ENCODE data around the gene ZNF768. TPM values are rescaled to one million over a fixed set of nuclear protein-coding genes. Genes with fewer than 3 reads are reported as not detected.

ZNF768 gene
- total and polyA plus RNA-seq, 2 of the 13 experiments (the other 11 are each of a cell fraction or from before 2014, with no cell fraction given) = 26.7 to 34.4 TPM

DNA sequence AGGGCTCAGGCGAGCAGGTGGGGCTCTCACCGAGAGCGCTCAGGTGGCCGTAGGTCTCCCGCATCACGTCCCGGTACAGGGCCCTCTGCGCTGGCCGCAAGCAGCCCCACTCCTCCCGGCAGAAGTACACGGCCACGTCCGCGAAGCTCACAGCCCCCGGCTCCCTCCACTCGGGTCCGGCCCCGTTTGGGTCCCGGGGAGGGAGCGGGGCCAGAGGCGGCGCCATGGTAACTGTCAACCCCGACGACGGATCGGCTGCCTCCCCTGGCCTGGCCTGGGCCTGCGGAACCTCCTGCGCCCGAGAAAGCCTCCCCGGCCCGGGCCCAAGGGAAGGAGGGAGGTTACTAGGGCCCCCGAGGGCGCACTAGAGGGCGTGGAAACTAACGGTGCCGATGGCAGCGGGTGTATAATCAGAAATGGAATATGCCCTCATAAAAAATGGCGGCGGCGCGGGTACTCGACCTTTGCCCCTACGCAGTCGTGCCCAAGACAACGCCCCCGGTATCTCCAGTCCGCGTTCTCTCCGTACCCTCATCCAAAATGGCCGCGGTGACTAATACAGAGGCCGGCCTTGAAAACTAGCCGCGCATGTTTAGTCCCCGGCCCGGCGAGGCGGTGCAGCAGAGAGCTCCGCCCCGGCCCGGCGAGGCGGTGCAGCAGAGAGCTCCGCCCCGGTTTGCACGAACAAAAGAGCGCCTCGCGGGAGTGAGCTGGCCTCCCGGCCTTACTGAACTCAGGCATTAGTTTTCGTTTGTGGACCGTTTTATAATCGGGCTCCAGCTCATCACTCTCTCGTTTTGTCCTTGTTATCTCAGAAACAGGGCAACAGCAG is 31.8 kb upstream of the ZNF768 start, which contains the start of gene ZNF764 (continued):
- TF ChIP-seq, protein P1, sequence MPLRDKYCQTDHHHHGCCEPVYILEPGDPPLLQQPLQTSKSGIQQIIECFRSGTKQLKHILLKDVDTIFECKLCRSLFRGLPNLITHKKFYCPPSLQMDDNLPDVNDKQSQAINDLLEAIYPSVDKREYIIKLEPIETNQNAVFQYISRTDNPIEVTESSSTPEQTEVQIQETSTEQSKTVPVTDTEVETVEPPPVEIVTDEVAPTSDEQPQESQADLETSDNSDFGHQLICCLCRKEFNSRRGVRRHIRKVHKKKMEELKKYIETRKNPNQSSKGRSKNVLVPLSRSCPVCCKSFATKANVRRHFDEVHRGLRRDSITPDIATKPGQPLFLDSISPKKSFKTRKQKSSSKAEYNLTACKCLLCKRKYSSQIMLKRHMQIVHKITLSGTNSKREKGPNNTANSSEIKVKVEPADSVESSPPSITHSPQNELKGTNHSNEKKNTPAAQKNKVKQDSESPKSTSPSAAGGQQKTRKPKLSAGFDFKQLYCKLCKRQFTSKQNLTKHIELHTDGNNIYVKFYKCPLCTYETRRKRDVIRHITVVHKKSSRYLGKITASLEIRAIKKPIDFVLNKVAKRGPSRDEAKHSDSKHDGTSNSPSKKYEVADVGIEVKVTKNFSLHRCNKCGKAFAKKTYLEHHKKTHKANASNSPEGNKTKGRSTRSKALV (CRISPR knock-in tag; IDR thresholded peaks at IDR 0.05) = peak; percentile 33; the same call in 1 of the 2 replicates
- no peak for TF ChIP-seq ZNF75D (CRISPR knock-in tag; IDR thresholded peaks at IDR 0.05; ENCODE audit: borderline replicate concordance)
- TF ChIP-seq NFKB2 (CRISPR knock-in tag; IDR thresholded peaks at IDR 0.05; ENCODE audit: borderline replicate concordance) = peak; percentile 87; the same call in 1 of the 2 replicates
- TF ChIP-seq, protein P2, sequence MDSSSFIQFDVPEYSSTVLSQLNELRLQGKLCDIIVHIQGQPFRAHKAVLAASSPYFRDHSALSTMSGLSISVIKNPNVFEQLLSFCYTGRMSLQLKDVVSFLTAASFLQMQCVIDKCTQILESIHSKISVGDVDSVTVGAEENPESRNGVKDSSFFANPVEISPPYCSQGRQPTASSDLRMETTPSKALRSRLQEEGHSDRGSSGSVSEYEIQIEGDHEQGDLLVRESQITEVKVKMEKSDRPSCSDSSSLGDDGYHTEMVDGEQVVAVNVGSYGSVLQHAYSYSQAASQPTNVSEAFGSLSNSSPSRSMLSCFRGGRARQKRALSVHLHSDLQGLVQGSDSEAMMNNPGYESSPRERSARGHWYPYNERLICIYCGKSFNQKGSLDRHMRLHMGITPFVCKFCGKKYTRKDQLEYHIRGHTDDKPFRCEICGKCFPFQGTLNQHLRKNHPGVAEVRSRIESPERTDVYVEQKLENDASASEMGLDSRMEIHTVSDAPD (CRISPR knock-in tag; IDR thresholded peaks at IDR 0.05) = peak; percentile 87; the same call in 1 of the 2 replicates
- TF ChIP-seq, protein P3, sequence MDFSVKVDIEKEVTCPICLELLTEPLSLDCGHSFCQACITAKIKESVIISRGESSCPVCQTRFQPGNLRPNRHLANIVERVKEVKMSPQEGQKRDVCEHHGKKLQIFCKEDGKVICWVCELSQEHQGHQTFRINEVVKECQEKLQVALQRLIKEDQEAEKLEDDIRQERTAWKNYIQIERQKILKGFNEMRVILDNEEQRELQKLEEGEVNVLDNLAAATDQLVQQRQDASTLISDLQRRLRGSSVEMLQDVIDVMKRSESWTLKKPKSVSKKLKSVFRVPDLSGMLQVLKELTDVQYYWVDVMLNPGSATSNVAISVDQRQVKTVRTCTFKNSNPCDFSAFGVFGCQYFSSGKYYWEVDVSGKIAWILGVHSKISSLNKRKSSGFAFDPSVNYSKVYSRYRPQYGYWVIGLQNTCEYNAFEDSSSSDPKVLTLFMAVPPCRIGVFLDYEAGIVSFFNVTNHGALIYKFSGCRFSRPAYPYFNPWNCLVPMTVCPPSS (IDR thresholded peaks at IDR 0.05) = no peak
- no peak; the same call in 1 of the 2 replicates for TF ChIP-seq ZBTB33 (CRISPR knock-in tag; IDR thresholded peaks at IDR 0.05)
- peak; percentile 76 for TF ChIP-seq WIZ (CRISPR knock-in tag; IDR thresholded peaks at IDR 0.05)
- TF ChIP-seq TAF1 (CRISPR knock-in tag; IDR thresholded peaks at IDR 0.05) = peak; percentile 83
- TF ChIP-seq EZH2 (conservative IDR thresholded peaks at IDR 0.05; ENCODE audit: low read depth, low read length) = no peak
- peak; percentile 86; the same call in 1 of the 2 replicates for TF ChIP-seq ERF (CRISPR knock-in tag; IDR thresholded peaks at IDR 0.05)
- TF ChIP-seq, protein P4, sequence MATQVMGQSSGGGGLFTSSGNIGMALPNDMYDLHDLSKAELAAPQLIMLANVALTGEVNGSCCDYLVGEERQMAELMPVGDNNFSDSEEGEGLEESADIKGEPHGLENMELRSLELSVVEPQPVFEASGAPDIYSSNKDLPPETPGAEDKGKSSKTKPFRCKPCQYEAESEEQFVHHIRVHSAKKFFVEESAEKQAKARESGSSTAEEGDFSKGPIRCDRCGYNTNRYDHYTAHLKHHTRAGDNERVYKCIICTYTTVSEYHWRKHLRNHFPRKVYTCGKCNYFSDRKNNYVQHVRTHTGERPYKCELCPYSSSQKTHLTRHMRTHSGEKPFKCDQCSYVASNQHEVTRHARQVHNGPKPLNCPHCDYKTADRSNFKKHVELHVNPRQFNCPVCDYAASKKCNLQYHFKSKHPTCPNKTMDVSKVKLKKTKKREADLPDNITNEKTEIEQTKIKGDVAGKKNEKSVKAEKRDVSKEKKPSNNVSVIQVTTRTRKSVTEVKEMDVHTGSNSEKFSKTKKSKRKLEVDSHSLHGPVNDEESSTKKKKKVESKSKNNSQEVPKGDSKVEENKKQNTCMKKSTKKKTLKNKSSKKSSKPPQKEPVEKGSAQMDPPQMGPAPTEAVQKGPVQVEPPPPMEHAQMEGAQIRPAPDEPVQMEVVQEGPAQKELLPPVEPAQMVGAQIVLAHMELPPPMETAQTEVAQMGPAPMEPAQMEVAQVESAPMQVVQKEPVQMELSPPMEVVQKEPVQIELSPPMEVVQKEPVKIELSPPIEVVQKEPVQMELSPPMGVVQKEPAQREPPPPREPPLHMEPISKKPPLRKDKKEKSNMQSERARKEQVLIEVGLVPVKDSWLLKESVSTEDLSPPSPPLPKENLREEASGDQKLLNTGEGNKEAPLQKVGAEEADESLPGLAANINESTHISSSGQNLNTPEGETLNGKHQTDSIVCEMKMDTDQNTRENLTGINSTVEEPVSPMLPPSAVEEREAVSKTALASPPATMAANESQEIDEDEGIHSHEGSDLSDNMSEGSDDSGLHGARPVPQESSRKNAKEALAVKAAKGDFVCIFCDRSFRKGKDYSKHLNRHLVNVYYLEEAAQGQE (IDR thresholded peaks at IDR 0.05; ENCODE audit: borderline replicate concordance in 1 of 2, low read depth in 1 of 2, low read length in 2 of 2) = no peak
- TF ChIP-seq NRL (CRISPR knock-in tag; IDR thresholded peaks at IDR 0.05; ENCODE audit: borderline replicate concordance) = peak; percentile 87; the same call in 1 of the 2 replicates
- TF ChIP-seq BRF2 (CRISPR knock-in tag; IDR thresholded peaks at IDR 0.05) = peak; percentile 74; the same call in 1 of the 2 replicates
- 0 out of 2 replicates have a peak, but pooled peaks have one; percentile 12 for TF ChIP-seq TCF7 (IDR thresholded peaks at IDR 0.05; ENCODE audit: low read depth)
- TF ChIP-seq HOXA7 (CRISPR knock-in tag; IDR thresholded peaks at IDR 0.05) = no peak

Data from HepG2 (cell line).